GM18517 (cell line): Measurements from ENCODE around the gene MYL6B.
A peak's percentile ranks its signal among the peaks of the same experiment; 100 is the strongest.

Experiments used
- ATAC-seq: cut with Tn5 transposase; IDR thresholded peaks from one replicate; pipeline ENCODE4 v1.9.1; 2021; ENCODE audit warnings: mild to moderate bottlenecking, moderate library complexity; ENCODE audit not compliant: unreplicated experiment

MYL6B gene

GRCh38 chr12:56121204-56121870, 31.1 kb upstream of the MYL6B start:
- ATAC-seq = no peak

DNA sequence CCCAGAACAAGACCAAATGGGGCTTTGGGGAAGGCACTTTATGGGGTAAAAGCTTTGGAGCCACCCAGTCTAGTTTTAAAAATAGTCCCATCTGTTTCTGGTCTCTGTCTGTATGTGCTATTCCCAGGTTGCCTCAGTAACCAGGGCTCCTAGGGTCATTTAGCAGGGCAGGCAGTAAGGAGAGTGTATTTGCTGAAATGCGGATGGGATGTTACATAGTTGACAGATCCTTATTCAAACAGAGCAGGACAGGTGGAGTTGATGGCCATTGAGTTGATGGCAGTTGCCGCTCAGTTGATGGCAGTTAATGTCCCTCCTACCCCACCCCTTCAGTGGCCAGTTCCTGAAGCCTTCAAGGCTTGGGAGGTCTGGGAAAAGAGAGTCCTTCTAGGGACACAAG, 29.8 kb upstream of the MYL6B start:
- no peak for ATAC-seq

- no peak for ATAC-seq
These were observed 28.3 kb upstream of the MYL6B start for GRCh38 chr12:56124133-56124532.

GRCh38 chr12:56126732-56127239, 25.6 kb upstream of the MYL6B start:
- no peak for ATAC-seq

DNA sequence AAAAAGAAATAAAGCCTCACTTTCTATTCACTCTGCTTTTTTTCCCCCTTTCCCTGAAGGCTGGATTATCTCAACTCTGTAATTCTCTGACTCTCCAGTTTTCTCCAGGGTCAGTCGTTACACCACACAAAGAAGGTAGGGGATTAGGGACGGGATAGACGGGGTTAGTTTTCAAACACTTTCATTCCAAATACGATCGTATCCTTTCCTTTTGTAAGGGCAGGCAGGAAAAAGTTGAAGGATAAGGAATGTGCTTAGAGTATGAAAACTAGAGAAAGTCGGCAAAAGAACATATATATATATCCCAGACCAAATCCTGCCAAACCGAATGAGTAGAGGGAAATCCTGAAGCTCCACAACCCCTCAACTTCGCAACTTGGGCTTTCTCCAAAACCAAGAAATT, 24.9 kb upstream of the MYL6B start:
- no peak for ATAC-seq

- peak; percentile 90 for ATAC-seq
These were observed 24.3 kb upstream of the MYL6B start, which contains the start of gene ESYT1 for GRCh38 chr12:56127888-56128669. Gene ESYT1, plus strand, starts transcription at chr12:56128267. Its CDS starts 53 bp downstream, at chr12:56128320.

DNA sequence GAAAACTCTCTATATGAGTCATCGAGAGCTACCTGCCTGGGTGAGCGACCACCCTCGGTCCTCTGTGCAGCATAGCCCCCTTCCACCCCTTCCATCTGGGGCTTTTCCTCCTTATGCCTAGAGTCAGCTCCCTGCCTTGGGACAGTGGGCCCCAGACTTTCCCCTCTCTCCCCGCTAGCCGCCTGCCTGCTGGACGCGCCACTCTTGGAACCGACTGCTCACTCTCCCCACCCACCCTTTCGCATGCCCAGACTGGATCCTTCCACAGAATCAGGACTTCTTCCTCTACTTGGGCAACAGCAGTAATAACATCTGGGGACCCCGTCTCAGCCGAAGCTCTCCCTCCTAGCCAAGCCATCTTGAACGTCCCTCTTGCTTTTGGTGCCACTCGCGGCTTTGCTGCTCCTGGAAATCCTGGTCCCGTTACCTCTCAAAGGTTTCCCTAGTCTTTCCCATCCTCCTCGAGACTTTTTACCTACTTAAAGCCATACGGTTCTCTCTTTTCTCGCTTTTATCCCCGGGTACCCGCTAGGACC, 23.6 kb upstream of the MYL6B start:
- no peak for ATAC-seq

DNA sequence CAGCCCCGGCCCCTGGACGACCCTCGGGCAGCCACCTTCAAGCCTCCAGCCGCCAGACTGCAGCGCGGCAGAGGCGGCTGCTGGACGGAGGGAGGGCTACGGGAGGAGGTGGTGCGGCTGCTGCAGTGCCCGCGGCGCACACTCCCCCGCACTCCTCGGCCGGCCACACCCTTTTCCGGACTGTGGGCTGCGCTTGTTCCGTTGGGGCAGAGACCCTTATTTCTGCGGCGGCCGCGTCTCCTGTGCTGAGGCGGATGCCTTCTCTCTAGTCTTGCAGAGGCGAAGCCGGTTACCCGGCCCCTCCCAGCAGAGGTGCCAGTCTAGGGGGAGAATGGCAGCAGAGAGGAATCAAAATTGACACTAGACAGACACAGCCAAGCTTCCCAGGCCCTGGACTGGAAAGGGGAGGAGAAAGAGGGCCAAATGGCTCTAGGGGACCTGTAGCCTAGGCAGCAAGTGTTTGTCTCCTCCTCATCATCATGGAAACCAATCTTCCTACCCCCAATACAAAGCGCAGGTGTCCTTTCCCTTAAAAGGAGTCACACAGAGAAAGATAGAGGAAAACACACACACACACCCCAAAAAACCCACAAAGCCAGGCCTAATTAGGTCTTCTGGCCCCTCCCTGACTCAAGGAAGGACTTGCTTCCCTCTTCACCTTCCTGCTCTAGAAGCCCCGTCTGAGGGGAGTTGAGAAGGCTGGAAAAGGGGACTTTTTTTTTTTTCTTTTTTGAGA, 23.0 kb upstream of the MYL6B start:
- no peak for ATAC-seq

DNA sequence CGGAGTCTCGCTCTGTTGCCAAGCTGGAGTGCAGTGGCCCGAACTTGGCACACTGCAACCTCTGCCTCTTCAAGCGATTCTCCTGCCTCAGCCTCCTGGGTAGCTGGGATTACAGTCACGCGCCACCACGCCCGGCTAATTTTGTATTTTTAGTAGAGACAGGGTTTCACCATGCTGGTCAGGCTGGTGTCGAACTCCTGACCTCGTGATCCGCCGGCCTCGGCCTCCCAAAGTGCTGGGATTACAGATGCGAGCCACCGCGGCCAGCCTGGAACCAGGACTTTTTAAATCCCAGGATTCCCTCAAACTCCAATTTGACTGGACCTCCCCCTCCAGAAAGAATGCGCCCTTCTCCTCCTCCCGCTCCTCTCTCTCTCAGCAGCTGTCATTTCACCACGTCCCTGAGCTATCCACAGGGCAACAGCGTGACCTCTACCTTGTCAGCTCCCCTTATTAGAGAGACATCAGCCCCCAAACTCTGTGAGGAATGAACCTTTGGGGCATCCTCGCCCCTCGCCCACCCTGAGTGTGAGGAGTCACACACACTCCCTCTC, 22.4 kb upstream of the MYL6B start:
- no peak for ATAC-seq

- no peak for ATAC-seq
These were observed 21.5 kb upstream of the MYL6B start for GRCh38 chr12:56130876-56131275.

- ATAC-seq = no peak
These were observed 17.5 kb upstream of the MYL6B start for GRCh38 chr12:56134897-56135296.

GRCh38 chr12:56137853-56138571, 14.4 kb upstream of the MYL6B start:
- ATAC-seq = no peak

GRCh38 chr12:56141946-56142784, 10.2 kb upstream of the MYL6B start:
- no peak for ATAC-seq

DNA sequence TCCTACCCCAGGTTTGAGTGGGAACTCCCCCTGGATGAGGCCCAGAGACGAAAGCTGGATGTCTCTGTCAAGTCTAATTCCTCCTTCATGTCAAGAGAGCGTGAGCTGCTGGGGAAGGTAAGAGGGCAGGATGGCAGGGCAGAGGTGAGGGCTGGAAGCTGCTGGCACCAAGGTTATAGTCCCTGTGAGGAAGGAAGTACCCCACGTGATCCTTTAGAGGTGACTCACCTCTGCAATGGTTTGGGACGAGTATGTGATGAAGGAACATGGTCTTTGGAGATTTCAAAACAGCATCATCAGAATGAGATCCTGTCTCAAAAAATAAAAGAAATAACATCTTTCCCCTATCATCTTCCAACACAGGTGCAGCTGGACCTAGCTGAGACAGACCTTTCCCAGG, 9.2 kb upstream of the MYL6B start:
- ATAC-seq = no peak

- ATAC-seq = no peak
These were observed 8.5 kb upstream of the MYL6B start for GRCh38 chr12:56143870-56144269.

- ATAC-seq = no peak
These were observed 7.2 kb upstream of the MYL6B start for GRCh38 chr12:56145217-56145616.

GRCh38 chr12:56146492-56147460, 5.6 kb upstream of the MYL6B start:
- ATAC-seq = no peak

- ATAC-seq = no peak
These were observed 1.8 kb upstream of the MYL6B start for GRCh38 chr12:56150563-56150962.
